Activated T-helper 1 cell treated with Interleukin-2 at 50 U/mL for 16 hours (primary cell): ENCODE measurements around the gene ADSS2.
"Not testable (repeated sequence)": the region's sequence is repeated elsewhere in the genome, so short reads cannot be mapped to it uniquely, and the experiment has no call there.

Experiments
- DNase-seq: peaks from one replicate; pipeline ENCODE4 v3.0.0-alpha.2; 2020; ENCODE audit warnings: low read depth

The ADSS2 gene

DNA sequence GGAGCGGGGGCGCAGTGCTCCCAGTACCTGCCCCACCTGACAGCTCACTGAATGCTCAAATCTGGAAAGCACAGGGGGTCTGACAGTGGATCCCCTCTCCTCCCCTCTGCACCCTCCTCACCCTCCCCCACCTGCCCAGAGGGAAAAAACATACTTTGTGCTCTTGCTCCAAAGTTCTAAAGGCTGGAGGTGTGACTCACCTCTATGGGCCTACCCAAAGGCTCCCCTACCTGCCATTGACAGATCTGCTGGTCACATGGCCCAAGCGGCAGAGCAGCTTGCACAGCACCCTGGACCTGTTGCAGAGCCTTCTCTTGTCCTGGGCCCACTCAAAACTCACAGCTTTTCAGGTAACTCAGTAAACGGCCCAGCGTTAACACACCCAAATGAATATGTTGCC, 55.7 kb downstream of the ADSS2 start:
- no peak for DNase-seq

GRCh38 chr1:244394826-244395765, 56.6 kb downstream of the ADSS2 start:
- no peak for DNase-seq

DNA sequence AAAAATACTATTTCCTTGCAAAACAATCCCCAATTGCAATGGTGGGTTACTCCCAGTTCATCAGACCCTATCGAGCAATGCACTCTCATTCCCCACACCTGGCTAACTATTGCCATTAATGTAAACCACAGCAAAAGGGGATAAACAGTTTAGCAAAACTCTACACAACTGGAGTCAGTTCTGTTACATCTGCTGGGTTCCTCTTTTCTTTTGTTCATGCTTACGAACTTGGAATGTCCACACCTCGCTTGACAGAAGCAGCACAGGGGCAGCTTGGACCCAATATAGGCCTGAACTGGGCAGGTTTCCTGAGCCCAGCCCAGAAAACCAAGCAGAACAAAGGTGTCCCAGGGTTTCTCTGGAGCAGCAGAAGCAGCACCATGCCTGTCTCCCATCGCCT, 57.4 kb downstream of the ADSS2 start:
- DNase-seq, result no peak

- DNase-seq, result no peak
Measured at GRCh38 chr1:244393604-244394176, 58.0 kb downstream of the ADSS2 start.

DNA sequence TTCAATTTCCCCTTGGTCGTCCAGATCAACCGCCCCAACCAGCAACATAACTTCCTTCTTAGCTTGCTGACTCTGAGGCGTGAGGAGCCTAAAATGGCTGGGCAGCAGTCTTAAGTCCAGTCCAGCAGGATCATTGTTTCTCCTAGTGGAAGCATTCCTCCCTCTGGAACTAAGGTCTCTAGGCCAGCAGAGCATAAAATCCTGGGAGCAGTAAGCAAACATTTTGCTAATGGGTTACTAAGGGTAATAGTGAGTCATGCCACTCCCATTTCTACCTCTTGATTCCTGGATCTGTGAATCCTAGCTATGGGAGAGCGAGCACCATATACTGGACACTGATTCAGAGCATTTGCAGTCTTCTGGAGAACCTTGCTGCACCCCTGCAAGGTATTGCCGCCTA, 59.9 kb downstream of the ADSS2 start:
- no peak for DNase-seq

GRCh38 chr1:244388961-244389360, 62.7 kb downstream of the ADSS2 start:
- DNase-seq, result no peak

- no peak for DNase-seq
Measured at GRCh38 chr1:244387415-244387814, 64.3 kb downstream of the ADSS2 start.

GRCh38 chr1:244386595-244386994, 65.1 kb downstream of the ADSS2 start:
- no peak for DNase-seq

DNA sequence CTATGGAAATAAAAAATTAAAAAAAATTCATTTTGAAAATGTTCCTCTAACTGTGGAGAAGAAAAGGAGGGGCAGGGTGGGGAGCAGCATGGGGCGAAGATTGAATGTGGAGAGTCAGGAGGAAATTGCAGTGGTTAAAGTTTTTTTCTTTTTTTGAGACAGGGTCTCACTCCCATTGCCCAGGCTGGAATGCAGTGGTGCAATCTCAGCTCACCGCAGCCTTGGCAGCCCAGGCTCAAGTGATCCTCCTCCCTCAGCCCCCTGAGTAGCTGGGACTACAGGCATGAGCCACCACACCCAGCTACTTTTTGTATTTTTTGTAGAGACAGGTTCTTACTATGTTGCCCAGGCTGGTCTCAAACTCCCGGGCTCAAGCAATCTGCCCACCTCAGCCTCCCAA, 67.6 kb downstream of the ADSS2 start:
- no peak for DNase-seq

DNA sequence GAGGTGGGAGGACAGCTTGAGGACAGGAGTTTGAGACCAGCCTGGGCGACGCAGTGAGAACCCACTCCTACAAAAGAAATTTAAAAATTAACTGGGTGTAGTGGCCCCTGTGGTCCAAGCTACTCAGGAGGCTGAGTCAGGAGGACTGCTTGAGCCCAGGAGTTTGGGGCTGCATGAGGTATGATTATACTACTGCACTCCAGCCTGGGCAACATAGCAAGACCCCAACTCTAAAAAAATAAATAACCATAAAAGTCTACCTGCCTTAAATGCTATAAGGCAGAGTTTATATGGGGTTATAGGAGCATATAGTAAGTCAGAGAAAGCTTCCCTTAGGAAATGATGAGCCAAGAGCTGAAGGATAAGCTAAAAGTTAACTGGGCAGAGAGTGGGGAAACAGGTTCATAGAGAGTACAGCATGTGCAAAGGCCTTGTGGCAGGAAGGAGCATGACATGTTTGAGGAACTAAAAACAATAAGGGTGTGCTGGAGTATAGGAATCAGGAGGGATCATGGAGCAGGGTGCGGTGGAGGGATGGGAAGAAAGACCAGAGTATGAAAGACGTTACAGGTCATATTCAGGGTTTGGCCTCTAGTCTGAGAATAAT, 68.3 kb downstream of the ADSS2 start:
- no peak for DNase-seq

- no peak for DNase-seq
Measured at GRCh38 chr1:244381878-244382565, 69.7 kb downstream of the ADSS2 start.

- no peak for DNase-seq
Measured at GRCh38 chr1:244376126-244376525, 75.6 kb downstream of the ADSS2 start.

- no peak for DNase-seq
Measured at GRCh38 chr1:244375051-244375450, 76.7 kb downstream of the ADSS2 start.

DNA sequence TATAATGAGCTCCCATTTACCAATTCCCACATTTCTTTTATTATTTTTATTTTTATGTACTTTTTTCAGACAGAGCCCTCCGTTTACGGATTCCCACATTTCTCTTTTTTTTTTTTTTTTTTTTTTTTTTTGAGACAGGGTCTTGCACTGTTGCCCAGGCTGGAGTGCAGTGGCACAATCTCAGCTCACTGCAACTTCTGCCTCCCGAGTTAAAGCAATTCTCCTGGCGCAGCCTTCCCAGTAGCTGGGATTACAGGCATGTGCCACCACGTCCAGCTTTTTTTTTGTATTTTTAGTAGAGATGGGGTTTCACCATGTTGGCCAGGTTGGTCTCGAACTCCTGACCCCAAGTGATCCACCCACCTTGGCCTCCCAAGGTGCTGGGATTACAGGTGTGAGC, 77.2 kb downstream of the ADSS2 start:
- not testable (repeated sequence) for DNase-seq

- DNase-seq, result no peak
Measured at GRCh38 chr1:244371242-244372141, 80.2 kb downstream of the ADSS2 start.

- DNase-seq, result no peak
Measured at GRCh38 chr1:244370060-244370637, 81.6 kb downstream of the ADSS2 start.

- no peak for DNase-seq
Measured at GRCh38 chr1:244369256-244370057, 82.3 kb downstream of the ADSS2 start.

DNA sequence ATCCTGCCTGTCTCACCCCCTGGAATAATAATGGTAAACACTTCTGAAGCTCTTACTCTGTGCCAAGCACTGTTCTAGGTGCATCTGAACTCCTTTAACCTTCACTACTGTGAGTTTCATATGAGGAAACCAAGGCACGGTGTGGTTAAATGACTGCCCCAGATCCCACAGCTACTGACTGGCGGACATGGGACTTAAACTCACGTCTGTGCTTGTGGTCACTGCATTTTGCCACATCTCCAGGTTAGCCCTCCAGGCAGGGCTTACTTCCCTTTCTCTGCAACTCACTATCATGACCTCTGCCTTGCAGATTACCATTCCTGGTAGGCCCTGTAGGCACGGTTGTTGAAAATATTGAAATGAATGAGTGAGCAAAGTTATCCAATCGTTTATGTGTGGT, 83.4 kb downstream of the ADSS2 start:
- no peak for DNase-seq

DNA sequence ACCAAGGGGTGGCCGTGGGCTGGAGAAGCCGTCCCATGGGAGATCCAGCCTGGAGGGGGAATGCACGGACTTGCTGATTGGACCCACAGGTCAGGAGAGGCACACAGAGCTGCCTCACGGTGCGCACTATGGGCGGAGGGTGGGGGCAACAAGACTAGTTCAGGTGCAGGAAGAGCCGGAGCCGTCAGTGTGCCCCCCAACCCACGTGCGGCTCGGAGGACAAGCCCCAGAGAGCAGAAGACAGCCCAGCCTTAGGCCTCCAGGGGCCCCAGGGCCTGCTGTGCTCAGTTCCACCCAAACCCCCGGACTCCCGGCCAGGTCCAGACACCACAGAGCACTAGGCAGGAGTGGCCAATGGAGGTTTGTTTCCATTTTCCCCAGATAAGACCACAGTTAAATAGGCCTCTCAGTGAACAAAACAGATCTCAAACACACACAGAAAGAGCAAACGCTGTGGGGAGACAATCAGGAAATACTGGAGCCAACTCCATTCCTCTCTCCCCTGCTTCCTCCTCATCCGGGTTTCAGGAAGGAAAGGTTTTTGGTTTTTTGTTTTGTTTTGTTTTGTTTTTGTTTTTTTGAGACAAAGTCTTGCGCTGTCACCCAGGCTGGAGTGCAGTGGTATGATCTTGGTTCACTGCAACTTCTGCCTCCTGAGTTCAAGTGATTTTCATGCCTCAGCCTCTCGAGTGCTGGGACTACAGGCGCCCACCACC, 84.2 kb downstream of the ADSS2 start:
- no peak for DNase-seq

GRCh38 chr1:244365809-244366208, 85.9 kb downstream of the ADSS2 start:
- DNase-seq, result no peak
